HG03460 (cell line): ENCODE measurements around the gene IL1RAP.
A peak's percentile ranks its signal among the peaks of the same experiment; 100 is the strongest.

Source experiments
- ATAC-seq: cut with Tn5 transposase; IDR thresholded peaks from one replicate; pipeline ENCODE4 v1.9.1; 2021; ENCODE audit not compliant: unreplicated experiment

IL1RAP gene

DNA sequence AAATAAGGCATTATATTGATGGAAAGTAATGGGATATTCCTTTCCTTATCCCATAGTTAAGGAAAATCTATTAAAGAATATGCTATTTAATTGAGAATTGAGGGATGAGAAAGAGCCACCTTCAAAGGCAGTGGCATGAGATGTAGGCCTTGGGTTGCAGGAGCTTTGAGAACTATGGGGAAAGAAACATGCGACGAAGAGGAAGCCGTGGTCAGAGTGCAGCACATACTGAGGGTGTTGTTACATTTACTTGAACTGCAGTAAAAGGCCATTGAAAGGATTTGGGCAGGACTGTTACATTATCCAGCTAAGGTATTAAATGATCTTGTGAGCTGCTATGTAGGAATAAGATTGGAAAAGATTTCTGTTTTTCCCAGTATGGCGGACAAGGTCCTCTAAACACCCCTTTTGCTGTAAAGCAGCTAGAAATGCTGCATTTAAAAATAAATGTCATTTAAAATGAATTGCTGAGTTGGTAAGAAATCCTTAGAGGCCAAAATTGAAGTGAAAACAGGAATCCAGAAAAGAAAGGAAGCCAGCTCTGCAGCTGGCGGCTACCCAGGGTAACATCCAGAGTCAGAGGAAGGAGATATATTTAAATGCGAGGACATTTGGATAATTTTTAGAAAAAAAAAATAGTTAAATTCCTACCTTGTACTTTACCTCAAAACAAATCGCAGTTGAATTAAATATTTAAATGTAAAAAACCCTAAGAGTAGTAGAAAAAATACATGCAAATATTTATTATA lies 61.7 kb downstream of the IL1RAP start:
- ATAC-seq: no peak

DNA sequence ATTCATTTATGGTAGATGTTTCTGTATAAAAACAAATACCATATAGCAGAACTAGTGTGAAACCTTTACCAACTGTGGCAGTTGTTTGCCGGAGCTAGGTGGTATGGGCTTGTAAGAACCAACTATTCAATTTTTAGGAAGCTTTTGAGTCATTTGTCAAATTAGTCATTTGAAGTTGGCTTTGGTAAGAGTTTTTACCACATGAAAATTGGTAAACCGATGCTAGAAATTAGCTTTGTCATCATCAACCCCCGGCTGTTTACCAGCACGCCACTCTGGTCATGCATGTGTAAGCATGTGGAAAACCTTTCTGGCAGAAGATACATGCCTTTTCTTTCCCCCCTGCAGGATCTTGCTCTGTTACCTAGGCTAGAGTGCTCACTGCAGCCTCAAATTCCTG lies 63.3 kb downstream of the IL1RAP start:
- ATAC-seq: no peak

DNA sequence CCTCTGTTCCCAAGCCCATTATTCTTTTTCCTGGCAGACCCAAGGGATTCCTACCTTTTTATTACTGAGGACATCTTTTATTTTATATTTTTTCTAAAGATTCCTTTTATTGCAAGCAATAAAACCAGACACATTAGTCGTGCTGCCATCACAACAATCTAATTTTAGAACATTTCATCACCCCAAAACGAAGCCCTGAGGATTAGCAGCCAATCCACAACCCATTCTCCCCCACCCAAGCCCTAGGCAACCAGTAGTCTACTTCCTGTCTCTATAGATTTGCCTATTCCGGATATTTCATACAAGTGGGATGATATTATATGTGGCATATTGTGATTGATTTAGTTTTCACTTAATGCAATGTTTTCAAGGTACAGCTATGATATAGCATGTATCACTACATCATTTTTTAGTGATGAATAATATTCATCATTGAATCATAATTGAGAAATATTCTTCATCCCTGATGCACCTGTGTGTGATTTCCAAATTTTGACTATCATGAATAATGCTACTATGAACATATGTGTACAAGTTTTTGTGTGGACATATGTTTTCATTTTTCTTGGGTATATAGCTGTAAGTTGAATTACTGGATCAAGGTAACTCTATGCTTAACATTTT lies 65.7 kb downstream of the IL1RAP start:
- ATAC-seq: no peak

DNA sequence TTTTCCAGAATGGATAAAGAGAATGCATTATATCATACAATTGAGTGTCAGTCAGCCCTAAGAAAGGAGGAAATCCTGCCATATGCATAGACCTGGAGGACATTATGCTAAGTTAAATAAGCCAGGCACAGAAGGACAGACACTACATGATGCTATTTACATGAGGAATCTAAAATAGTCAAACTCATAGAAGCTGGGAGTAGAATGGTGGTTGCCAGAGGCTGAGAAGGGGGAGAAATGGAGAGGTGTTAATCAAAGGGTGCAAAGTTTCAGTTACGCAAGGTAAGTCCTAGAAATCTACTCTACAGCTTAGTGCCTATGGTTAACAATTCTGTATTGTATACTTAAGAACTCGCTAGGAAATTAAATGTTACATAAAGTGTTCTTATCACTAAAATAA lies 66.5 kb downstream of the IL1RAP start:
- ATAC-seq: no peak

DNA sequence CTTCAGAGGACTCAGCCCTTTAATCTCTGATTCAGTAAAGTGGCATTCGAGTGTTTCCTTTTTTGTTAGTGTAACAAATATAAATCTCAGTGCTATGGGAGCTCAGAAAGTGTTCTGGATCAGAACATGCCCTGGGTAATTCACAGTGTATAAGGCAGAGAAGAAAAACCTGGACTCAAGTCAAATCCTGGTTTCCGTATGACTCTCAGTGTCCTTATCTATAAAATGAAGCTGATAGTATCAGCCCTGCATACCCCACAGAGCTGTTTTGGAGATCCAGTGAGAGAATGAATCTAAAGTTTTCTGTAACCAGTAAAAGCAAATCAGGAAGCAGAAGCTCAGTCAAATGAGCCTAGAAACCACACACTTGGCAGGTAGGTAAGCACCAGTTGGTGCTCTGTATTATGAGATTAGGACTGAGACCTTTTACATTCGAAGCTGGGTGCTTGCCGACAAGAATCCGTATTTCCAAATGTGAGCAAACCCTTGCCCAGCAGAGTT lies 67.2 kb downstream of the IL1RAP start:
- ATAC-seq: no peak

DNA sequence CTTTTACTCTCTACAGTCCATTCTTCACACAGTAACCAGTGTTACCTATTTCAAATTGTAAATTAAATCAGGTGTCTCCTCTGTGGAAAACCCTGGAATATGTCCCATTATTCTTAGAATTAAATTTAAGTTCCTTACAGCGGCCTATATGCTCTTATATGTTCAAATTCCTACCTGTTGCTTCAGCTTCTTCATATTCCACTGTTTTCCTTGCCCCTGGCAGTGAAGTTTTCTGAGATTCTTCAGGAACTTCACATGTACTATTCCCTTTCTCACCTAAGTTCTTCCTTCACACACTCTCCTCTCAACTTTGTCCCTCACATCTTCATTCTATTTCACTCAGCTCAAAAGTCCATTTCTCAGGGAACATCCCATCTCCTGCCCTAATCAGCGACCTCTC lies 68.8 kb downstream of the IL1RAP start:
- no peak for ATAC-seq

DNA sequence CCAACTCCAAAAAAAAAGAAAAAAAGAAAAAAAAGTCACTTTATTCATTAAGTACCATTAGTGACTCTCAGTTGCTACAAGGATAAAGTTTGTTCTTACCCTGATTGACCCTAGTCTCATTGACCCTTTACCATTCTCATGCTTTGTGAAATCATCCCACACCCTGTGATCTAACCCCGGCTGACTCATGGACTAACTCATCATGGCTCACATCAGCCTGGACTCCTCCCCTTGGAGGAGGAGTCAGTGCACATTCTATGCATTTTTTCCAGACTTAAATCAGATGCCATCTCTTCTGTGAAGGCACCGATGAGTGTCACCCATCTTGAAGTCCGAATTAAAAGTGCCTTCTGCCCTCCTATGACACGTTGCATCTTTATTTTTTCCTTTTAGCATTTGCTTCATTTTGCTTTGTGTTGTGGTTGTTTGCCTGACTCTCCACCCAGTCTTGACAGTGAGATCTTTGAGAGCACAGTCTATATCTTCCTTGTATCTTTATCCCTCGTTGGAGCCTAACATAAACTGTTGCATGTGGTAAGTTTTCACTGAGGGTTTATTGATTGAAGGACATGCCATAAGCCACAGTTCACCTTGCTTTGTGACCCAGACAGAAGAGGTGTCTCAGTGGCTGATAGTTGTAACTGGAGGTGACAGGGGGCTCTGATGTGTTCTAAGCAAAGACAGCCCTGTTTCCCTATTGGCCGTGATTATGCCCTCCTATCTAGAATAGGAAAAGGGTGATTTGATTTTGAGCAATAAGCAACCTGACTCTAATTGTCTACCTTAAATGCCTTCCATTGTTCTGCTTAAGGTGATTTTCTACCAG lies 72.1 kb downstream of the IL1RAP start:
- ATAC-seq: no peak

DNA sequence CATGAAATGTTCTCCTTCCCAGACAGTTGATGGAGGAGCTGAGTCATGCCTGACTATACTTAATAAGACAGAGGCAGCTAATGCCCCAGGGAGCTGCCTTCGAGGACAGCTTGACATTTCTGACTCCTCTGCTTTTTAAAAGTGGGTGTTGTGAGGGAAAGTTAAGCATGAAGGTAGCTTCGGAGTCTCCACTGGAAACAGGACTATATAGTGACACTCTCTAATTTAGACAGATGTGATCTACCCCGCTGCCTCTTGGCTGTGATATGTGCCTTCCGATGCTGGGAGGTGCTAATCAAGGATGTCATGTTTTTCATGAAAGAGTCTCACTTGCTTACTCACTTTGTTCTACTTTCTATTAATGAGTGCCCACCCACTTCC lies 72.7 kb downstream of the IL1RAP start:
- ATAC-seq: peak; percentile 95

DNA sequence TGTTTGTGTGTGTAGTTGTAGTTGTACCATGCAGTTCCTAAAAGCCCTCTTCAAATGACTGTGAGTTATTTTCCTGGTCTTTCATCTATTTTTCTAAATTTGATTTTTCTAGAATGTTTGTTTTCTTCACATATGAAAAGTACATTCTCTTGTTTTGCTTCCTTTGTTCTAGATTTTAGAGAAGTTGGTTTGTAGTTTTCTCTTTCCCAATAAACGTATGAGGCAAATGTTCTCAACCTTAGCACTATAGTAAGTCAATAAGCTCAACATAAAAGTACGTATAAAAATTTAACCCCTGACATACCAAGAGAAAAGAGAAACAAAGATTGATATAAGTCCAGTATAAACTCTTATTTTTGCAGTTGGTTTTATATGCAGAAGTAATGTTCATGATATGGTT lies 74.7 kb downstream of the IL1RAP start:
- ATAC-seq: no peak

DNA sequence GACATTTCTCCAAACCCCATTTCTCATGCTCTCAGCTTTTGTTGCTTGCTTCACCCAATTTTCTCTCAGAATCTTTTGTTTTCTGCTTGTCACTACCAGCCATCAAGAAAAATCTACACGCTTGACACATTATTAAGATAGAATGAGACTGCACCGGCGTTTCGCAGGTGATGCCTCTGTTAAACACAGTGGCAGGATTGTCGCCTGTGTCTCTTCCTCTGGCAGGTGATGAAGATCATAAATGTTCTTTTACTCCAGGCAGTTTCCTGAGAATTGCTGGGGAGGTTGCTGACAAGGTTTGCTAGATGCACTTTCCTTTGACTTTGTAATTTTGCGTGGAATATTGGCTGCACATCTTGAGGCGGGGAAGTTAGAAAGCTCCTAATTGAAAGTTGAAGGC lies 75.4 kb downstream of the IL1RAP start:
- no peak for ATAC-seq

DNA sequence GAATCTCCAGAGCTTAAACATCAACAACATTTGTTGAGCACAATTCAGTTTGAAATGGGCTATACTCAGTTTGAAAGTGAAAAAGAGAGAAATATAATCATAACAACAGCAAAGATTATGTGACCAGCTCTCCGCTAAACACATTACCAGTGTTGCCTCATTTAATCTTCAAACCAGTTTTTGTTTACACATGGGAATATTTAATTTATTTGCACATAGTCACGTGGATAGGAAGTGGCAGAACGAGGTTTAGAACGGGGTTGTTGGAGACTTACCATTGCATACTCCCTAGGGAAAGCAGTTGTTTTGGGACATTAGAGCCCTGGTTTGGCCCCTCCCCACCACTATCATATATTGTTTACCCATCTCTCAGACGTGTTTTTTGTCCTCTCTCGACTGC lies 77.2 kb downstream of the IL1RAP start:
- no peak for ATAC-seq

DNA sequence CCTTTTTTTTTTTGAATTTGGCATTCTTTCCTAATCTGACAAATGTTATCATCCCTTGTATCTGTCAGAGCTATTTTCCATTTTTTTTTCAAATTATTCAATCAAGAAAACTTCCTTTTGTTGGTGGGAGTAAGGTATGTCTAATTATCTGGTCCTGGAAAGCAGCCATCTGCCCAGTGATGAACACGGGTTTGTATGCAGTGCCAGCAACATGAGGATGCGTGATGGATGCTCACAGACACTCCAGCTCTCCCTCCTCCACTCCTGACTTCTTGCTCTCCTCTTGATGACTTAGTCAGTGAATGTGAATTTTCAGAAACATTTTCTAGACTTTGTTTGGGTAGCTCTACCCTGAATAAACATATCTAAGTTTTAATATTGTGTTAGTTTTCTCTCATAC lies 79.2 kb downstream of the IL1RAP start:
- ATAC-seq: no peak

DNA sequence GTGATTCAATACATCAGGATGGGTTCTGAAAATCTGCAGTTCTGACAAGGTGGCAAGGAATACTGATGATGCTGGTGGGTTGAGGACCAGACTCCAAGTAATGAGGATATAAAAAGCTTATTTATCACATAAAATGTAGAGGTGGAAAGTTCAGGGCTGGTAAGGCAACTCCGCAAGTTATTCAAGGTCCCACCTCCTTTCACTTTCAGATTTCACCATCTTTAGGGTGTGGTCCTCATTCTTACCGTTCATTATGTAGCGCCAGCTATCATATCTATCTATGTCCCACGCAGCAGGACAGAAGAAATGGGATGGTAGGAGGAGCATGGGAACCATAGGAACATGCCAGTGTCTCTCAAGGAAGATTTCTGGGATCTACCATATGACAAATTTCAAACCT lies 80.3 kb downstream of the IL1RAP start:
- no peak for ATAC-seq

DNA sequence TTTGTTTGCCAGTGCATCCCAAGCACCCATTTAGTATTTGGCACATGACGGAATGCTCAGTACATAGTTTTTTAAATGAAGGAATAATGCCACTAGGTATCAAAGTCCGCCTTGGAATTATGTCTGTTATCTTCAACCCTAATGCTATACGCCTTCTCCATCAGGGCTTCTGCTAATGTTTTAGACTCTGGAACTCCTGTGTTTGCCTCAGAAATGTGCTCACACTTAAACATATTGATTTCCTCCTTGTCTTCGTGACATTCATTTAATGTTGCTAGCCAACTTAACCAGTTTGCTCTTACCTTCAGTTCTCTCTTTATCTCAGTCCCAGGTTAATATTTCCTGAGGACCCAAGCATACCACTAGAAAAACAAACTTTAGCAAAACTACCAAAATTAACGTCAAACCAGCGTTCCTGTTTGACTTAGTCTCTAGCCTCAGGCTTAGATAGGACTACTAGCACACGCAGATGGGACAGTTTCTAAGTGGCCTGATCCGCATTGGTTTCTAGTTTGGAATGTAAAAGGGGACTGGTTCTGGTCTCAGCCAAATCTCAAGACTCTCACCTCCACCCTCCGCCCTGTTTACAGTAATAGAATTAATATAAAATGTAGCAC lies 81.4 kb downstream of the IL1RAP start:
- no peak for ATAC-seq

DNA sequence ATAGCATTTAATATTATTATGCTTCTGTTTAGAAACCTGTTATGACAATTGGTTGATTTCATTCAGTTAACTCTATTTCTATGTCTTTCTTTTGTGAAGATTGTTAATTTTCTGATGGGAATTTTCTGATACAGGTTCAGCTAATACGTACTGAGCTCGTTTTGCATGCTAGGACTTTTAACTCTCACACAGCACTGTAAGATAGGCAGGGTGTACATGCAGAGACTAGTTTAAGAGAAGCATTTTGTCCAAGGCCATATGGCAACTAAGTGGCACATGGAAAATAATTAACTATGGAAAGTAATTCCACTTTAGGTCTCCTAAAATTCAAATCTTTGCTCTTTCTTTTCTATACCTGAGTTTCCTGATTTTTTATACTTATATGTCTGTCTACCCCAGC lies 81.9 kb downstream of the IL1RAP start:
- ATAC-seq: no peak

DNA sequence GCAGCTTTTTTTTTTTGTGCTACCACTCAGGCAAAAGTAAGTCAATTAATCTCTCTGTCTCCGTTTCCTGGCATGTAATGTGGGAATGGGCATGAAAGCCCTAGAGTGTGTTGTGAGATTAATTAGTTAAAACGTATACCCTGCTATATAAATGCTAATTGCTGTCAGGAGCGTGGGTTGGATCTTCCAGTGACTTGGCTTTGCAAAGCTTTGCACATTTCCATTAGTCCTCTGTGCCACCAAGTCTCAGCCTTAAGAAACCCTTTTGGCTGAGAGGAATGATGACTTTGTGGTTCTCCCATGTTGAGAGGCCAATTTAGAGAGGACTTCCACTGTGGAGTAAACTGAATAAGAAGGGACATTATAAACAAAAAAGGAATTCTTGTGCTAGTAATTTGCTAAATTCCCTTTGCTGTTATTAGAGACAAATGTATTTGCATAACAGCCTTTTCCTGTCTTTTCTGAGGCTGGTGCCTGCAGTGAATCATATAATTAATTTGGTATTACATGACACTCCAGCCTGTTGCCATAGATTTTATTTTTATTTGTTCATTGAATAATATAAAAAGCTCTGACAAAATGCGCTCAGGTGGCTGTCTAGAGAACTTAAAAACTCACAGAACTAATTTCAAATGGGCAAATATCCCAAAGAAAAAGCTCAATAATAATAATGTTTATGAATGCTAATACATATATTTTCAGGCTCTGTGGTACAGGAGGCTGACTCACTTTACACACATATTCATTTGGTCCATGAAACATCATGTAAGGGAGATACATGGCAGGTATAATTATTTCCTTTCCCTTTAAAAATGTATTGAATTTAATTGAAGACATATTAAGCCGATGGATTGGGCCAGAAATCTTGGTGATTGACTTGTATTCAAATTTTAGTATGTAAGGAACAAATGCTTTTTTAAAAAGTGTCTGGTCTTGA lies 82.7 kb downstream of the IL1RAP start:
- no peak for ATAC-seq

DNA sequence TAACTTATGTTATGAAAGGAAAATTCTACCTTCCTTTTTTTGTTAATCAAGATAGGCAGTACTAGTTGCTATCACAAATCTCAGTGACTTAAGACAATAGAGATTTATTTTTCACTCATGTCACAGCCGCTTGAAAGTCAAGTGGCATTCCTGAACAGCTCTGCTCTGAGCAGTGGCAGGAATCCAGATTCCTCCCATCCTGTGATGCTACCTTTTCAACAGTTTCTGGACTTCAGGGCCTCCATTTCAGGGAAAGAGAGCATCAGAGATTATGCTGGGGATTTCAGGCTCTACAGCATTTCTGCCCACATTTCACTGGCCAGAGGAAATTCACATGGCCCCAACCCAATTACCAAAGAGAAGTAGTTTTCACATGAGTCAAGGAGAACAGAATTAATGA lies 83.4 kb downstream of the IL1RAP start:
- no peak for ATAC-seq

DNA sequence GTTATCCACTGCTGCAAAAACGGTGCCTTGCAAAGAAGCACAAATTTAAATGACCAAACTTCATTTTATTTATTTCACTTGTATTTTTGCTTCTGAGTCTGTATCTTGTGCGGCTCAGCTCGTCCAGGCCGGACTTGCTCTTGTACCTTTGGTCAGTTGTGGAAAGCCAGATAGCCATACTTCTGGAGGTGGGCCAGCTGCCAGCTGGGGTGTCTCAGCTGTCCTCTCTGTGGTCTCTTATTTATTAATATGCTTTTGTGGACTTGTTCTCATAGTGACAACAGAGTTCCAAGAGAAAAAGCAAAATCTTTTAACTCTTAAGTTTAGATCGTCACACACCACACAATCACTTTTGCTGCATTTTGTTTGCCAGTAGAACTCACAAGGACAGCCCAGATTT lies 87.7 kb downstream of the IL1RAP start:
- no peak for ATAC-seq

DNA sequence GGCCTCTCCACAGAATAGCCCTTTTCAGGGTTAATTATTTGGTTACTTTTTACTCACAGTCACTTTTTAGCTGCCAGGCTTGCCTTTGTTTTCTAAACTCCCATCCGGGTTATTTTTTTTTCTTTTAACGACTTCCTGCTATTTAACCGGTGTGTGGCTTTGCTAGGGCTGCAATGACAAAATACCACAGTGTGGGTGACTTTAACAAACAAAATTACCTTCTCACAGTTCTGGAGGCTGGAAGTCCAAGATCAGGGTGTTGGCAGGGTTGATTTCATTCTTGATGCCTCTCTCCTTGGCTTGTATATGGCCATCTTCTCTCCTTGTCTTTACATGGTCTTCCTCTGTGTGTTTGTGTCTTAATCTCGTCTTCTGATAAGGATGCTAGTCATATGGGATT lies 91.5 kb downstream of the IL1RAP start:
- no peak for ATAC-seq

DNA sequence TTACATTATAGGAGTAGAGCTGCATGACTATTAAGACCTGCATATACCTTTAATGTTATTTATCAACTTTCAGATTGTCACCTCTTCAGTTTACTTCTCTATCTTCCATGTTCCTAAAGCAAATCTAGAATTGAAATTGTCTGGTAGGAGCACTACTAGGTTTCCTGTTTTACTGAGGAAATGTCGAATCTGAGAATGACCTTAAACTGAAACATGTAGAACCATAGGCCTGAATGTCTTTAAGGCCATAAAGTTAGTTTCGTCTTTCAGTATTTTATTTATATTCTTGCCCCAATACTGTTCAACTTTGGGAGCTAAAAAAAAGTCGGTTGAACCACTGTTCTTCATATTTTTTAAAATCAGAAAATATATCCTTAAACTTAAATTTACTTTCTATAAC lies 92.7 kb downstream of the IL1RAP start:
- ATAC-seq: no peak
